ENCODE data around the gene MORC1.

Gene MORC1

DNA sequence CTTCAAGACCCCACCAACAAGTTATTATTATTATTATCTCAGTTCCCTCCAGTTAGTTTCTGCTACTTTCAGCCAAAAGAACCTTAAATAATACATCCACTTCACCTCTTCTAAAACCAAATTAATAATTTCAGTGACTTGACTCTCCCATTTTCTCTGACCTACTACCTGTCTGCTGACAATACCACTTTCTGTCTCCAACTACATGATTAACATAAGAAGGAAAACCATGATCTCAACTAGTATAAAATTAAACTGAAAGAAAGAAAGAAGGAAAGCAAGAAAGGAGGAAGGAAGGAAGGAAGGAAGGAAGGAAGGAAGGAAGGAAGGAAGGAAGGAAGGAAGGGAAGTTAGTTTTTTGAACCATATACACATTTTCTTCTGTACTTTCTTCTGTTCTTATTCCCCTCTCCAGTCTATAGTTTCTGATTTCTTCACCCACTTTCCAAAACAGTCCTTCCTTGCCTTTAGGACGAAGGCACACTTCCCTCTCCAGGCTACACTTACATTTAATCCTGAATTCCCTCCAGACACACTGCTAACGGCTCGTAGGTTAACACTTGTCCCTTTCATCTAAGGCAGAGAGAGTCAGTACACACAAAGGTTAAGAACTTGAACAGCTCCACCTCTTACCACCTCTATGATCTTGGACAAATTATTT is 84.8 kb downstream of the MORC1 start:
- in situ Hi-C loops (cut with MboI; ENCODE audit: low sequenced_read_pairs): no loop called here

DNA sequence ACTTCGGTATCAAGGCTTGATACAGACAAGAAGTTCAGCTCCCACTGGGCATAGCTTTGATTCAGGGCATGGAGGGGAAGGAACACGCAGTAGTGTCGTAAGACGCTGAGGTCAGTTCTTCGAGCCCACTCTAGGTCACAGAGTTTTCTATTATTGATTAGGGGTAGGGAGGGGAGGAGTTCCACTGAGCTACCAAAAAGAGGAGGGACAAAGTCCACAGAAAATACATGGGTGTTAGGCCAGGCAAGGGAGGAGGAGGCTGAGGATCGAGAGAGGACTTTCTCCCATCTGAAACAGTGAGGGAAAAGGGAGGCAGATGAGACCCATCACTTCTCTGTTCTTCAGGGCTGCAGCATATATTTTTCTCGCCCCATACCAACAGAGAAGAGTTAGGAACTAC is 89.2 kb downstream of the MORC1 start:
- in situ Hi-C loops (cut with MboI; ENCODE audit: low sequenced_read_pairs): no loop called here

GRCh38 chr3:109026821-109027220 is 91.1 kb downstream of the MORC1 start:
- in situ Hi-C loops (cut with MboI; ENCODE audit: low sequenced_read_pairs): no loop called here

DNA sequence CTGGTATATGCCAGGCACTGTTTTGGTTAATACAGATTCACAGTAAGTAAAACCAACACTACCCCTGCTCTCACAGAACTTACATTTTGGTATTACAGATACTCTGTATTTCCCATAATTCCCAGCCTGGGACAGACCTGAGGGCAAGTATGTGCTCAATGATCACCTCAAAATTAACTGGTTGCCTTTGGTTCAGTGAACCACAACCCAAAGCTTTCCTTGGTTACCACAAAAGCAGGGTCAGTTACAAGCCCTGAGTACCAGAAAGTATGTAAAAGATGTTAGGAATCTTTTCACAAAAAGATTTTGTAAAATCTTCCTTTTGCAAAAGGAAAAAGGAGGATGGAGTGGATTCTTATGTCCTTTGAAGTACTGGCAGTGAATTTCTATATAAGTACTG is 92.0 kb downstream of the MORC1 start:
- in situ Hi-C loops (cut with MboI; ENCODE audit: low sequenced_read_pairs): no loop called here

DNA sequence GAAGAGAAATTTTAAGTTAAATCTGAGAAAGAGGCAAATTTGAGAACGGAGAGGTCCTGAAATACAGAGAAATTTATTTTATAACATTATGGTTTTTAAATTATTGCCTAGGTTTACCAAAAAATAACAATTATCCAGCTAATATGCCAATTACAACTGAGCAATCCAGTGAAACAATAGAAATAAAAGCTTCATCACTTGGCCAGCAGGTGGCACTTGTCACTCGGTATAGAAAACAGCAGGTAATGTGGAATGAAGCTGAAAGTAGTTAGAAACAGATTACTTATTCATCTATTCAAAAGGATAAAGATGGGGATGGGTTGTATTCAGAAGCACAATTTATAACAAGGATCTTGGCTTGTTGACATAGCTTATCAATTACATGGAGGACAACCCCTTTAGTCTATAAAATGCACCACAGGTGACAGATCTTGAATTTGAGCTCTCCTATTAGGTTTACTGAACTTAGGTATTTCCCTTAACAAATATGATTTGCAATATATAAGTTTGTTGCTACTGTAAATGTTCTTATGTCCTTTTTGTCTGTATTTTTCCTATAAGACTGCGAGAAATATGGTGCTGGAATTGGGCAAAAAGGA is 94.2 kb downstream of the MORC1 start:
- in situ Hi-C loops (cut with MboI; ENCODE audit: low sequenced_read_pairs): no loop called here

- in situ Hi-C loops (cut with MboI; ENCODE audit: low sequenced_read_pairs): no loop called here
These were observed 94.8 kb downstream of the MORC1 start for GRCh38 chr3:109023167-109023566.

DNA sequence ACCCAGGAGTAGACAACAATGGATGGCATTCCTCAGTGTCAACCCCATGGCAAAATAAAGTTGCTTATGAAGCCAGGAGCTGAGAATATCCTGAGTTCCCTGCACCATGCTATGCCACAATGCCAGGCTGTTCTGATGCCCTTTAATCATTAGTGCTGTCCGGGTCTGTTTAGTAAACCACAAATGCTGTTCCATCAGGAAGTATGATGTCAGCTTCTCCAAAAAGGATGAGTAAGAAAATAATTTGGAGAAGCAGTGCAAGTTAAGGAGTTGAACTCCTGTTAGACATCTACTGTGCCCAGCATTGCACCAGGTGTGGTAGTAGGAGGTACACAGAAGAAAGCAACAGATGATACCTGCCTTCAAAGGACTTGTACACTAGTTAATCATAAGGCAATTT is 96.4 kb downstream of the MORC1 start:
- in situ Hi-C loops (cut with MboI; ENCODE audit: low sequenced_read_pairs): no loop called here

GRCh38 chr3:109018828-109019227 is 99.1 kb downstream of the MORC1 start:
- in situ Hi-C loops (cut with MboI; ENCODE audit: low sequenced_read_pairs): no loop called here

- in situ Hi-C loops (cut with MboI; ENCODE audit: low sequenced_read_pairs): no loop called here
These were observed 112.5 kb downstream of the MORC1 start for GRCh38 chr3:109005443-109005842.

- in situ Hi-C loops (cut with MboI; ENCODE audit: low sequenced_read_pairs): no loop called here
These were observed 119.5 kb downstream of the MORC1 start for GRCh38 chr3:108998436-108998835.

DNA sequence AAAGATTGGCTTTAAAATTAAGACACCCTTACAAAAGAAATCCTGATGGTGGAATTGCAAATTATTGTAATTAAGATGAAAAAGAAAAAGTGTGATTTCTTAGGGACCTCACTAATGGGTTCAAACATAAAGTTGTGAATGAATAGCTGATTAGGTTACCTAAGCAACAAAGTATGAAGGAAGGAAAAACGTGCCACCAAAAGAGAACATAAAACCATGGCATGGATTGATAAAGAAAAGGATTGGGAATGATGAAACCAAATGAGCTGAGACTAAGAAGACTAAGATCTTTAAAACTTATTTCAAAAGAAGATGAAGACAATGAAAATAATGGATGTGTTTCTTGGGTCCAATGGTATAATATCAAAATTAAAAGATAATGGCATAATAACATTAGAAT is 132.1 kb downstream of the MORC1 start:
- in situ Hi-C loops (cut with MboI; ENCODE audit: low sequenced_read_pairs): no loop called here

DNA sequence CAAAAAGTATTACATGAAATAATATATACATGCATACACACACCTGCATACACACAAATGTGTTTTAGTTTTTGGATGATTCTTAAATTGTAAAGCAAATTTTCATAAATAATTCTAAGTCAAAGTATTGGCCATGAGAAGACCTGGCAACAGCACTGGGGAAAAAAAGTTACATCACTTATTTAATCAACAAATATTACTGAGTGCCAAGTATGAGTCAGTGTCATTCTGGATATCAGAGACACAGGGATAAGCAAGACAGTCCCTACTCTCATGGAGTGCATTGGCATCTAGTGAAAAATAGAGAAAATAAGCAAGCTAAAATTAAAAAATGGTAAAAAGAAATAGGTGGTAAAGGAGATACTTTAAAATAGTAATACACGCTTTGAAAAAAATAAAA is 134.9 kb downstream of the MORC1 start:
- in situ Hi-C loops (cut with MboI; ENCODE audit: low sequenced_read_pairs): no loop called here

DNA sequence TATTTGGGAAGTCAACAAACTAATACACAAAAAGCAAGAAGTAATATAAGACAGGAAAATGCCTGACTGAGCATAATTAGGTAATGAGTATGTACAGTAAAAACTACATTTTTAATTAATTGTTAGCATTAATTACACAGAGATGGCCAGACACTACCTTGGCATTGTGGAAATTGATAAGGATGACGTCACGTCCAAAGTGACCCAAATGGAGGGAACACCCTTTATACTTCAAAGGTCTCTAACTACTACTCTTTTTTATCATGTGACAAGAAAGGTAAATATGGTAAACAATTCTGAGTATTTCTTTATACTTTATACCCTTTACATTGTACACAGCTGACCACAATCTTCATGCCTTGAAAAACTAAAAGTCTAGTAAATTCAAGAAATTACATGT is 141.9 kb downstream of the MORC1 start:
- in situ Hi-C loops (cut with MboI; ENCODE audit: low sequenced_read_pairs): no loop called here

DNA sequence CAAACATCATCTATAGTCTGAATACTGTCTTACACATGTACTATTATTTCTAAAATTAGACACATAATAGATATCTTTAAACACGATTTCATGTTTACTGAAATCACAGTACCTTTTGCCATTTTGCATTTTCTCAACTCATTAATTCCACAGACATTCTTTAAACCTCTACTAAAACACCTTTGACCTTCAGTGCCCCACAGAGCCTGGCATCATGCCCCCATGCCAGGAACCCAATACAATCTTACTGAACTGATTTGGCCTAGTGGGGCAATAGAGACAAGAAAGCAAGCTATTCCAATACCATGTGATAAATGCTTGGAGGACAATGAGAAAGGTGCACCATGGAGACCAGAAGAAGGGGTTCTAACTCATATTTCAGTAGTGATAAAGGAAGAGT is 144.9 kb downstream of the MORC1 start:
- in situ Hi-C loops (cut with MboI; ENCODE audit: low sequenced_read_pairs): no loop called here

- in situ Hi-C loops (cut with MboI; ENCODE audit: low sequenced_read_pairs): no loop called here
These were observed 145.5 kb downstream of the MORC1 start for GRCh38 chr3:108972482-108972881.

GRCh38 chr3:108970561-108970960 is 147.4 kb downstream of the MORC1 start:
- in situ Hi-C loops (cut with MboI; ENCODE audit: low sequenced_read_pairs): no loop called here

DNA sequence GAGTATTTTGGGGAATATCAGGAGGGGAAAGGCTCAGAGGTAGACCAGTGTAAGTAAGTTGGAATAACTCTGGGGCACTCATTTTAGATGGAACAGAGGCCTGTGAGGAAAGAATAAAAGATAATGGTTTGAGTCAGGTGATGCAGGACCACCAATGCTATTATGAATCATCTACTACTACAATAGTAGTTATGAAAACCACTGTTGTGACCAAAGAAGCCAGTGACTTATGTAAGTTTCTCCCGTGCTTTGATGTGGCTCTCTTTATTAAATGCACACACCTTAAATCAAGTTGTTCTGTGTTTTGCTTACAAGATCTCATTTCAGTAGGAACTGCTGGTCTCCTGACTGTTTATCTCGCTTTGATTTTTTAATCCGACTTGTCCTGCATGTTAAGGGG is 151.2 kb downstream of the MORC1 start:
- in situ Hi-C loops (cut with MboI; ENCODE audit: low sequenced_read_pairs): no loop called here

- in situ Hi-C loops (cut with MboI; ENCODE audit: low sequenced_read_pairs): no loop called here
These were observed 158.9 kb downstream of the MORC1 start for GRCh38 chr3:108959017-108959416.

DNA sequence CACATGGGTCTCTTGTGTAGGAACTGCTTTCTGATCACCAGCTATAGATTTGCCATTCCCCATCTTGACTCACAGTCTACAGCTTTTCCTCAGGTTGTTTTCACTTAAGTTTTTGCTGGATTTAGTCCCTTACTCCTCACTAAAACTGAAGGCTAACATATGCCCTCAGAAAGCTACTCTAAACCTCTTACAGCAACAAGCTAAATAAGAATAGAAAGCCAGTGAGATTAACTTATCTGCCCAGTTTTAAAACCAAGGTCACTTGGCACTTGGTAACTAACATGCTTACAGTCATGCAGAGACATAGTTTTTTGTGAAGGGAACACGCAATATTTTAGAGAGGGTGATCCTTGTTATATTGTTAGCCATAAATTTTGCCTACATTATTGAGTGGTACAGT is 164.2 kb downstream of the MORC1 start, which contains the start of gene GUCA1C:
TSS of gene GUCA1C (minus strand) at position 180 of the 400 bp plus-strand sequence. CDS start at position 63, 117 bp downstream.
- in situ Hi-C loops (cut with MboI; ENCODE audit: low sequenced_read_pairs): no loop called here

- in situ Hi-C loops (cut with MboI; ENCODE audit: low sequenced_read_pairs): no loop called here
These were observed 164.7 kb downstream of the MORC1 start for GRCh38 chr3:108953210-108953609.

- in situ Hi-C loops (cut with MboI; ENCODE audit: low sequenced_read_pairs): no loop called here
These were observed 166.0 kb downstream of the MORC1 start for GRCh38 chr3:108951820-108952501.

- in situ Hi-C loops (cut with MboI; ENCODE audit: low sequenced_read_pairs): no loop called here
These were observed 170.1 kb downstream of the MORC1 start for GRCh38 chr3:108947855-108948254.
